ENCODE measurements around the gene DHFR.

Gene DHFR

GRCh38 chr5:80654391-80655230 is at the start of gene DHFR, which contains the start of gene MSH3:
Gene DHFR (minus strand): TSS chr5:80654983. CDS start chr5:80654489, 494 bp downstream.
Gene MSH3 (plus strand): TSS chr5:80654652. CDS start chr5:80654728, 76 bp downstream.
- Histone ChIP-seq H3K4me3 (peak within 1 kb of the TSS; percentile 83), H3K4me1 (peaks cover 27% of the 10 kb centered on the region), H4K20me1 (peaks cover 17% of the 10 kb centered on the region), H3K9me3 (no peaks in the 10 kb centered on the region), H3K36me3 (peaks cover 32% of the 10 kb centered on the region), H3K27me3 (no peaks in the 10 kb centered on the region), H3K4me2 (peak within 1 kb of the TSS; percentile 93), H3K27ac (peak within 1 kb of the TSS; percentile 93), H3K9ac (peak within 1 kb of the TSS; percentile 89)
- TF ChIP-seq Cebpa-rat (IDR thresholded peaks at IDR 0.05) = no peak

- Histone ChIP-seq H3K4me3 (no peak overlapping the region; the same call in 1 of the 2 replicates), H3K9me3 (no peaks in the 10 kb centered on the region), H3K27ac (peak overlapping the region; percentile 44; the same call in 1 of the 2 replicates), H3K9ac (0 out of 2 replicates have a peak overlapping the region, but pooled peaks have one; percentile 17), H3K4me2 (peak overlapping the region; percentile 80), H3K4me1 (peaks cover 37% of the 10 kb centered on the region), H4K20me1 (no peaks in the 10 kb centered on the region), H3K27me3 (no peaks in the 10 kb centered on the region), H3K36me3 (peaks cover 42% of the 10 kb centered on the region)
- no peak for TF ChIP-seq Cebpa-rat (IDR thresholded peaks at IDR 0.05)
Measured at GRCh38 chr5:80704221-80704620, 49.4 kb upstream of the DHFR start.

GRCh38 chr5:80703747-80704146 is 49.0 kb upstream of the DHFR start:
- Histone ChIP-seq H3K27ac (peak overlapping the region; percentile 44; the same call in 1 of the 2 replicates), H3K27me3 (no peaks in the 10 kb centered on the region), H3K4me2 (peak overlapping the region; percentile 80), H4K20me1 (no peaks in the 10 kb centered on the region), H3K9me3 (no peaks in the 10 kb centered on the region), H3K36me3 (peaks cover 43% of the 10 kb centered on the region), H3K4me1 (peaks cover 37% of the 10 kb centered on the region), H3K9ac (0 out of 2 replicates have a peak overlapping the region, but pooled peaks have one; percentile 17), H3K4me3 (no peak overlapping the region; the same call in 1 of the 2 replicates)
- no peak for TF ChIP-seq Cebpa-rat (IDR thresholded peaks at IDR 0.05)

GRCh38 chr5:80703291-80703690 is 48.5 kb upstream of the DHFR start:
- Histone ChIP-seq H3K36me3 (peaks cover 41% of the 10 kb centered on the region), H3K9me3 (no peaks in the 10 kb centered on the region)

GRCh38 chr5:80701597-80701996 is 46.8 kb upstream of the DHFR start:
- no peak for TF ChIP-seq Cebpa-rat (IDR thresholded peaks at IDR 0.05)
- H3K4me3 ChIP-seq = no peak overlapping the region
- H3K4me1 ChIP-seq = peaks cover 37% of the 10 kb centered on the region
- H3K27ac ChIP-seq = no peak overlapping the region
- no peaks in the 10 kb centered on the region for H4K20me1 ChIP-seq
- no peak overlapping the region for H3K4me2 ChIP-seq
- no peaks in the 10 kb centered on the region for H3K9me3 ChIP-seq
- H3K36me3 ChIP-seq = peaks cover 36% of the 10 kb centered on the region; the same call in 1 of the 2 replicates
- no peak overlapping the region for H3K9ac ChIP-seq
- no peaks in the 10 kb centered on the region for H3K27me3 ChIP-seq

More at GRCh38 chr5:80703291-80703690, 48.5 kb upstream of the DHFR start:
- Histone ChIP-seq H4K20me1 (no peaks in the 10 kb centered on the region), H3K4me3 (no peak overlapping the region), H3K27ac (peak overlapping the region; percentile 28; the same call in 1 of the 2 replicates), H3K4me2 (peak overlapping the region; percentile 80), H3K4me1 (peaks cover 37% of the 10 kb centered on the region), H3K9ac (no peak overlapping the region), H3K27me3 (no peaks in the 10 kb centered on the region)
- no peak for TF ChIP-seq Cebpa-rat (IDR thresholded peaks at IDR 0.05)

GRCh38 chr5:80698369-80698768 is 43.6 kb upstream of the DHFR start:
- Histone ChIP-seq H3K27me3 (no peaks in the 10 kb centered on the region), H3K9ac (no peak overlapping the region), H3K27ac (no peak overlapping the region), H3K4me2 (no peak overlapping the region), H3K9me3 (no peaks in the 10 kb centered on the region), H3K4me3 (no peak overlapping the region), H3K4me1 (peaks cover 42% of the 10 kb centered on the region), H4K20me1 (no peaks in the 10 kb centered on the region), H3K36me3 (peaks cover 45% of the 10 kb centered on the region; the same call in 1 of the 2 replicates)
- TF ChIP-seq Cebpa-rat (IDR thresholded peaks at IDR 0.05) = no peak

GRCh38 chr5:80697100-80697499 is 42.3 kb upstream of the DHFR start:
- Histone ChIP-seq H3K4me3 (no peak overlapping the region), H3K27ac (no peak overlapping the region), H3K4me1 (peaks cover 30% of the 10 kb centered on the region), H3K9me3 (no peaks in the 10 kb centered on the region), H3K27me3 (no peaks in the 10 kb centered on the region), H3K36me3 (peaks cover 39% of the 10 kb centered on the region; the same call in 1 of the 2 replicates), H4K20me1 (no peaks in the 10 kb centered on the region), H3K9ac (no peak overlapping the region), H3K4me2 (no peak overlapping the region)
- no peak for TF ChIP-seq Cebpa-rat (IDR thresholded peaks at IDR 0.05)

GRCh38 chr5:80696450-80696849 is 41.7 kb upstream of the DHFR start:
- Histone ChIP-seq H3K4me1 (peaks cover 23% of the 10 kb centered on the region), H4K20me1 (no peaks in the 10 kb centered on the region), H3K27ac (no peak overlapping the region), H3K36me3 (peaks cover 35% of the 10 kb centered on the region; the same call in 1 of the 2 replicates), H3K4me3 (no peak overlapping the region), H3K9ac (no peak overlapping the region), H3K27me3 (no peaks in the 10 kb centered on the region), H3K9me3 (no peaks in the 10 kb centered on the region), H3K4me2 (no peak overlapping the region)
- no peak for TF ChIP-seq Cebpa-rat (IDR thresholded peaks at IDR 0.05)

GRCh38 chr5:80695666-80696065 is 40.9 kb upstream of the DHFR start:
- Histone ChIP-seq H3K4me3 (no peak overlapping the region), H3K27ac (peak overlapping the region; percentile 5; the same call in 1 of the 2 replicates), H3K9me3 (no peaks in the 10 kb centered on the region), H3K9ac (no peak overlapping the region), H3K4me2 (peak overlapping the region; percentile 41), H4K20me1 (no peaks in the 10 kb centered on the region), H3K27me3 (no peaks in the 10 kb centered on the region), H3K4me1 (peaks cover 20% of the 10 kb centered on the region), H3K36me3 (peaks cover 30% of the 10 kb centered on the region; the same call in 1 of the 2 replicates)
- no peak for TF ChIP-seq Cebpa-rat (IDR thresholded peaks at IDR 0.05)

GRCh38 chr5:80689627-80690026 is 34.8 kb upstream of the DHFR start:
- H3K9me3 ChIP-seq = no peaks in the 10 kb centered on the region
- no peak overlapping the region for H3K4me3 ChIP-seq
- H3K27ac ChIP-seq = no peak overlapping the region
- peaks cover 14% of the 10 kb centered on the region; the same call in 1 of the 2 replicates for H3K36me3 ChIP-seq
- no peak overlapping the region for H3K4me2 ChIP-seq
- no peak for TF ChIP-seq Cebpa-rat (IDR thresholded peaks at IDR 0.05)
- H3K4me1 ChIP-seq = peaks cover 2% of the 10 kb centered on the region
- H3K9ac ChIP-seq = no peak overlapping the region
- H3K27me3 ChIP-seq = no peaks in the 10 kb centered on the region
- H4K20me1 ChIP-seq = no peaks in the 10 kb centered on the region

Data from BLaER1 (cell line).